Liver (tissue), 9 donors: ENCODE measurements around the gene THAP7. TPM values are rescaled to one million over a fixed set of nuclear protein-coding genes. Genes with fewer than 3 reads are reported as not detected.

Source experiments
- DNase-seq: peaks from one replicate; pipeline ENCODE4 v3.0.0-alpha.2; 2017; ENCODE audit warnings: low spot score
- H3K27ac ChIP-seq, 2 donors: one replicate each; pipeline ENCODE4 v1.7.0; 2013; ENCODE audit warnings: inconsistent platforms in 2 of 2, low read length in 2 of 2, control low read depth in 1 of 2, low read depth in 1 of 2, mild to moderate bottlenecking in 1 of 2
- H3K27me3 ChIP-seq, 4 donors: one replicate each; pipeline versions ENCODE4 v1.6.1 to v1.7.0; 2013; ENCODE audit warnings: low read length in 3 of 4, inconsistent platforms in 1 of 4, mild to moderate bottlenecking in 1 of 4, moderate library complexity in 1 of 4; ENCODE audit not compliant: control insufficient read depth in 4 of 4, insufficient read depth in 4 of 4
- H3K36me3 ChIP-seq, 4 donors: one replicate each; pipeline versions ENCODE4 v1.6.1 to v1.7.0; 2013; ENCODE audit warnings: low read length in 3 of 4, mild to moderate bottlenecking in 3 of 4, low read depth in 1 of 4, moderate library complexity in 1 of 4; ENCODE audit not compliant: control insufficient read depth in 4 of 4, insufficient read depth in 3 of 4
- H3K4me1 ChIP-seq, 4 donors: one replicate each; pipeline versions ENCODE4 v1.6.1 to v1.7.0; 2013; ENCODE audit warnings: low read length in 3 of 4, mild to moderate bottlenecking in 3 of 4, moderate library complexity in 1 of 4; ENCODE audit not compliant: control insufficient read depth in 4 of 4, insufficient read depth in 4 of 4
- H3K4me3 ChIP-seq, 3 donors: one replicate each; pipeline versions ENCODE4 v1.6.1 to v1.7.0; 2013; ENCODE audit warnings: low read length in 3 of 3, control low read depth in 1 of 3, low read depth in 1 of 3, mild to moderate bottlenecking in 1 of 3
- H3K9ac ChIP-seq, 2 donors: one replicate each; pipeline ENCODE4 v1.7.0; 2013; ENCODE audit warnings: low read length in 2 of 2, mild to moderate bottlenecking in 2 of 2, moderate library complexity in 2 of 2, control low read depth in 1 of 2, low read depth in 1 of 2
- H3K9me3 ChIP-seq, 4 donors: one replicate each; pipeline versions ENCODE4 v1.6.1 to v1.7.0; 2013; ENCODE audit warnings: low read length in 3 of 4; ENCODE audit not compliant: control insufficient read depth in 4 of 4
- EGR1 ChIP-seq, 2 donors: IDR thresholded peaks; 2 replicates each; pipeline ENCODE4 v1.6.1; 2016 to 2018; ENCODE audit warnings: antibody characterized with exemption in 2 of 2, low read depth in 2 of 2
- FOXA1 ChIP-seq: IDR thresholded peaks from 2 replicates; pipeline ENCODE4 v1.6.1; 2016; ENCODE audit warnings: antibody characterized with exemption
- FOXA2 ChIP-seq: IDR thresholded peaks from 2 replicates; pipeline ENCODE4 v1.6.1; 2016; ENCODE audit warnings: antibody characterized with exemption
- GABPA ChIP-seq, 2 donors: IDR thresholded peaks in 1 of 2; conservative IDR thresholded peaks in 1 of 2; 2 replicates each; pipeline ENCODE4 v1.6.1; 2016; ENCODE audit warnings: antibody characterized with exemption in 2 of 2, mild to moderate bottlenecking in 1 of 2, moderate library complexity in 1 of 2
- HNF4A ChIP-seq, 2 donors: conservative IDR thresholded peaks; 2 replicates each; pipeline ENCODE4 v1.6.1; 2016; ENCODE audit warnings: antibody characterized with exemption in 2 of 2, mild to moderate bottlenecking in 2 of 2
- HNF4G ChIP-seq: IDR thresholded peaks from 2 replicates; pipeline ENCODE4 v1.6.1; 2016; ENCODE audit warnings: antibody characterized with exemption
- JUND ChIP-seq, 2 donors: IDR thresholded peaks; 2 replicates each; pipeline ENCODE4 v1.6.1; 2016; ENCODE audit warnings: antibody characterized with exemption in 2 of 2
- NR2F2 ChIP-seq: IDR thresholded peaks from 2 replicates; pipeline ENCODE4 v1.6.1; 2016; ENCODE audit warnings: antibody characterized with exemption
- RXRA ChIP-seq, 2 donors: IDR thresholded peaks; 2 replicates each; pipeline ENCODE4 v1.6.1; 2017 to 2018; ENCODE audit warnings: antibody characterized with exemption in 2 of 2, mild to moderate bottlenecking in 1 of 2
- SP1 ChIP-seq: IDR thresholded peaks from 2 replicates; pipeline ENCODE4 v1.6.1; 2018; ENCODE audit warnings: antibody characterized with exemption, mild to moderate bottlenecking
- TAF1 ChIP-seq: conservative IDR thresholded peaks from 2 replicates; pipeline ENCODE4 v1.6.1; 2016; ENCODE audit warnings: antibody characterized with exemption, mild to moderate bottlenecking
- YY1 ChIP-seq: IDR thresholded peaks from 2 replicates; pipeline ENCODE4 v1.6.1; 2016; ENCODE audit warnings: antibody characterized with exemption, mild to moderate bottlenecking
- WGBS: extraction: QIAGEN DNeasy Blood & Tissue Kit; methylation state at CpG from one replicate; pipeline ENCODE4 v1.1.7; 2013; 5-methylcytosine and 5-hydroxymethylcytosine counted together
- polyA plus RNA-seq, 2 donors: library from polyadenylated mRNA; stranded (reverse) in 1 of 2; unstranded in 1 of 2; fragments of 200-250 nt in 1 of 2; fragments of >200 nt in 1 of 2; fragmentation: Nextera tagmentation in 1 of 2; extraction: Ambion mirVana in 1 of 2; gene quantifications; one replicate each; pipeline versions ENCODE4 v1.2.1 to v1.2.3, GENCODE V29; 2013 to 2015
- total RNA-seq, 2 donors: library from RNA; depleted of rRNA; stranded (reverse); fragments of >200 nt; gene quantifications; one replicate each; pipeline ENCODE4 v1.2.3, GENCODE V29; 2014
- TF ChIP-seq, protein P1 (sequence below): IDR thresholded peaks from 2 replicates; pipeline ENCODE4 v1.6.1; 2016; ENCODE audit warnings: antibody characterized with exemption
- TF ChIP-seq, protein P2 (sequence below): IDR thresholded peaks from 2 replicates; pipeline ENCODE4 v1.6.1; 2016; ENCODE audit warnings: antibody characterized with exemption, mild to moderate bottlenecking
- TF ChIP-seq, protein P3 (sequence below): IDR thresholded peaks from 2 replicates; pipeline ENCODE4 v1.6.1; 2016; ENCODE audit warnings: antibody characterized with exemption
- TF ChIP-seq, protein P4 (sequence below): IDR thresholded peaks from 2 replicates; pipeline ENCODE4 v1.6.1; 2016; ENCODE audit warnings: antibody characterized with exemption
- donor health status: healthy.
- donor health status: healthy.
- donor health status: healthy.
- donor health status: healthy.
- donor health status: healthy.

THAP7 gene
- total and polyA plus RNA-seq, 4 donors, result 10.4 to 21.9 (median 19.4) TPM

DNA sequence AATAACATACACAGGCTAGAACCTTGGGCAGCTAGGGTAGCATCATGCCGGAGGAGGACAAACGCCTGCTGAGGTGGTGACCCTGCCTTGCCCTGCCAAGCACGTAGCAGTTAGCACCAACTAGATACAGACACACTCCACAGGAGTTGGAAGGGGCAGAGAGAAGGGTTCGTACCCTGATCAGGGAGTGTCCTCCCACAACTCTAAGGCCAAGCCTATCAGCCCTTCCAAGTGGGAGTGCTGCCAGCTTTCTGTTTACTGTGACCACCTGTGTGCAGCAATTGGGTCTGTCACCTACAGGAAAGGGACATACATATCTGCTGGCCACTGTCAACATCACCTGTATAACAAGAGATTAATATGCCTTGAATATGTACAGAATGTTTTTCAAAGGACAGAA lies 1.9 kb upstream of the THAP7 start (continued):
- TF ChIP-seq, protein P1, sequence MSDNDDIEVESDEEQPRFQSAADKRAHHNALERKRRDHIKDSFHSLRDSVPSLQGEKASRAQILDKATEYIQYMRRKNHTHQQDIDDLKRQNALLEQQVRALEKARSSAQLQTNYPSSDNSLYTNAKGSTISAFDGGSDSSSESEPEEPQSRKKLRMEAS, result no peak
- TF ChIP-seq YY1, result no peak

DNA sequence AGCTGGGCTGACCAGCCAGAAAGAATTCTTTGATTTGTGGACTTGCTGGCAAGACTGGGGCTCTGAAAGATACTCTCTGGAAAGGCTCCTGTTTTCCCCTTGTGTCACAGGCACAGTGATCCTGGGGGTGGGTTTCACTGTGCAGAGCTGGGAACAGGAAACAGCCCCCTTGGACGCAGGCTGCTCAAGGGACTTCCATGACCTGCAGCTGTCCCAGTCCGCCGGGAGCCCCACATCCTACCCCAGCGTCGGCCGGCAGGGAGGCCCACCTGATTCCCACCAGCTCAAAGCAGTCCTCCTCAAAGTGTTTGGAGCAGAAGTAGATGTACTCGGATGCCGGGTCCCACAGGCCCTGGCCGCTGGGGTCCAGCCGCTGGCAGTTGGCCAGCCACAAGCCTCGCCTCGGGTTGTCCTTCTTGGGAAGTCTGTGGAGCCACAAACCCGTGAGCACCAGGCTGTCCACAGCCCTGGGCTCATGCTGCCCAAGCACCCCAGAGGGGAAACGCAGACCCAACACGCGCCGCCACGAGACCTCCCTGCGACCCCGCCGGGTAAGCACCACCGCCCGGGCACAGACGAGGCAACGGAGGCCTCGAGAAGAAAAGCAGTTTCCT lies 824 bp downstream of the THAP7 start:
- Histone ChIP-seq H3K27ac (peak overlapping the region; percentile 91 to 96), H3K27me3 (no peaks in the 10 kb centered on the region), H3K36me3 (peaks cover 0 to 32% (median 2%) of the 10 kb centered on the region in 4 donors), H3K4me3 (peak overlapping the region; percentile 75 to 89 (median 87)), H3K9ac (peak overlapping the region; percentile 94 to 97), H3K9me3 (no peaks in the 10 kb centered on the region), H3K4me1 (peaks cover 12 to 30% (median 23%) of the 10 kb centered on the region in 4 donors)
- 4% methylated on average over 26 of the region's 26 CpGs for WGBS
- DNase-seq, result no peak
- no peak for TF ChIP-seq JUND (IDR thresholded peaks at IDR 0.05)
- TF ChIP-seq HNF4A (conservative IDR thresholded peaks at IDR 0.05), result no peak
- TF ChIP-seq FOXA1, result no peak
- TF ChIP-seq, protein P2, sequence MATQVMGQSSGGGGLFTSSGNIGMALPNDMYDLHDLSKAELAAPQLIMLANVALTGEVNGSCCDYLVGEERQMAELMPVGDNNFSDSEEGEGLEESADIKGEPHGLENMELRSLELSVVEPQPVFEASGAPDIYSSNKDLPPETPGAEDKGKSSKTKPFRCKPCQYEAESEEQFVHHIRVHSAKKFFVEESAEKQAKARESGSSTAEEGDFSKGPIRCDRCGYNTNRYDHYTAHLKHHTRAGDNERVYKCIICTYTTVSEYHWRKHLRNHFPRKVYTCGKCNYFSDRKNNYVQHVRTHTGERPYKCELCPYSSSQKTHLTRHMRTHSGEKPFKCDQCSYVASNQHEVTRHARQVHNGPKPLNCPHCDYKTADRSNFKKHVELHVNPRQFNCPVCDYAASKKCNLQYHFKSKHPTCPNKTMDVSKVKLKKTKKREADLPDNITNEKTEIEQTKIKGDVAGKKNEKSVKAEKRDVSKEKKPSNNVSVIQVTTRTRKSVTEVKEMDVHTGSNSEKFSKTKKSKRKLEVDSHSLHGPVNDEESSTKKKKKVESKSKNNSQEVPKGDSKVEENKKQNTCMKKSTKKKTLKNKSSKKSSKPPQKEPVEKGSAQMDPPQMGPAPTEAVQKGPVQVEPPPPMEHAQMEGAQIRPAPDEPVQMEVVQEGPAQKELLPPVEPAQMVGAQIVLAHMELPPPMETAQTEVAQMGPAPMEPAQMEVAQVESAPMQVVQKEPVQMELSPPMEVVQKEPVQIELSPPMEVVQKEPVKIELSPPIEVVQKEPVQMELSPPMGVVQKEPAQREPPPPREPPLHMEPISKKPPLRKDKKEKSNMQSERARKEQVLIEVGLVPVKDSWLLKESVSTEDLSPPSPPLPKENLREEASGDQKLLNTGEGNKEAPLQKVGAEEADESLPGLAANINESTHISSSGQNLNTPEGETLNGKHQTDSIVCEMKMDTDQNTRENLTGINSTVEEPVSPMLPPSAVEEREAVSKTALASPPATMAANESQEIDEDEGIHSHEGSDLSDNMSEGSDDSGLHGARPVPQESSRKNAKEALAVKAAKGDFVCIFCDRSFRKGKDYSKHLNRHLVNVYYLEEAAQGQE, result no peak
- TF ChIP-seq HNF4G, result no peak
- no peak for TF ChIP-seq YY1
- TF ChIP-seq SP1, result no peak
- TF ChIP-seq, protein P1, result no peak
- TF ChIP-seq FOXA2, result no peak
- TF ChIP-seq, protein P3, sequence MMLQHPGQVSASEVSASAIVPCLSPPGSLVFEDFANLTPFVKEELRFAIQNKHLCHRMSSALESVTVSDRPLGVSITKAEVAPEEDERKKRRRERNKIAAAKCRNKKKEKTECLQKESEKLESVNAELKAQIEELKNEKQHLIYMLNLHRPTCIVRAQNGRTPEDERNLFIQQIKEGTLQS, result no peak
- TF ChIP-seq, protein P4, sequence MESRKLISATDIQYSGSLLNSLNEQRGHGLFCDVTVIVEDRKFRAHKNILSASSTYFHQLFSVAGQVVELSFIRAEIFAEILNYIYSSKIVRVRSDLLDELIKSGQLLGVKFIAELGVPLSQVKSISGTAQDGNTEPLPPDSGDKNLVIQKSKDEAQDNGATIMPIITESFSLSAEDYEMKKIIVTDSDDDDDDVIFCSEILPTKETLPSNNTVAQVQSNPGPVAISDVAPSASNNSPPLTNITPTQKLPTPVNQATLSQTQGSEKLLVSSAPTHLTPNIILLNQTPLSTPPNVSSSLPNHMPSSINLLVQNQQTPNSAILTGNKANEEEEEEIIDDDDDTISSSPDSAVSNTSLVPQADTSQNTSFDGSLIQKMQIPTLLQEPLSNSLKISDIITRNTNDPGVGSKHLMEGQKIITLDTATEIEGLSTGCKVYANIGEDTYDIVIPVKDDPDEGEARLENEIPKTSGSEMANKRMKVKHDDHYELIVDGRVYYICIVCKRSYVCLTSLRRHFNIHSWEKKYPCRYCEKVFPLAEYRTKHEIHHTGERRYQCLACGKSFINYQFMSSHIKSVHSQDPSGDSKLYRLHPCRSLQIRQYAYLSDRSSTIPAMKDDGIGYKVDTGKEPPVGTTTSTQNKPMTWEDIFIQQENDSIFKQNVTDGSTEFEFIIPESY, result no peak

DNA sequence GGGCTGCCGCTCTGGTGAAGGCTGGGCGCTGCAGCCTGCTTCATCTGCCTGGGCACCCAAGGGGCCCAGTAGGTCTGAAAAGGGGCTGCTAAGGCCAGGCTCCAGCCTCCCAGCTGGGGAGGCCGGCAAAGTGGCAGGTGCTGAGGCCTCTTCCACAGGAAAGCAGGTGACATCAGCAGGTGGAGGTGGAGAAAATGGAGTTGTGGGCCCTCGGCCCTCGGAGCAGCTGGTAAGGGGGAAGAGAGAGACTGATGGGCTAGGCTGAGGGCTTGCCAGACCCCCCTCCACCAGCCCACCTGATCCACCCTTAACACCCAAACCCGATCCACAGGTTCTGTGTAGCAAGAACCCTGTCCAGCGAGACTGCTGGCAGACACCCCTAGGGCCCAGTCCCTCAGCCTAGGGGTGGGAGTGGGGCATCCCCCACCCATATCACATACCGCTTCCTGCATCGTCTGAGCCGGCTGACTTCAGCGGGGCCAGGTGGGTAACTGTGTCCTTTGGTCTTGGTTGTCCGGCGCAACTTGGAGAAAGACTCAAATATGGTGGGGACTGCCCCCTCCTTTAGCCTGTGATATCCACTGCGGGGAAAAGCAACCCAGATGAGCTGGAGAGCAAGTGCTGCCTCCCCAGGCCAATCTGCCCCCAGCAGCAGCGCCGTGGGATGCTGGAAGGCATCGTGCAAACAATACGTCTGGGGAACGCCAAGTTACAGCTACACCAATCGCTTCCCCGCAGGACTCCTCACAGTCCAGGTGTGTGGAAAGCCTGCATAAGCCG lies 1.5 kb downstream of the THAP7 start:
- H3K27ac ChIP-seq, result peak overlapping the region in 1 of 2 donors; percentile 91
- H3K27me3 ChIP-seq, result no peaks in the 10 kb centered on the region
- no peaks in the 10 kb centered on the region for H3K9me3 ChIP-seq
- H3K36me3 ChIP-seq, result peaks cover 0 to 32% (median 2%) of the 10 kb centered on the region in 4 donors
- peak overlapping the region in 2 of 3 donors; percentile 75 to 89 for H3K4me3 ChIP-seq
- WGBS, result 58% methylated on average over 22 of the region's 22 CpGs
- DNase-seq, result no peak
- H3K9ac ChIP-seq, result peak overlapping the region; percentile 94 to 97
- peaks cover 12 to 30% (median 23%) of the 10 kb centered on the region in 4 donors for H3K4me1 ChIP-seq
- no peak for TF ChIP-seq YY1
- TF ChIP-seq FOXA2, result no peak
- no peak for TF ChIP-seq JUND (IDR thresholded peaks at IDR 0.05)
- TF ChIP-seq, protein P3, result no peak
- no peak for TF ChIP-seq RXRA (IDR thresholded peaks at IDR 0.05)
- TF ChIP-seq FOXA1, result no peak
- TF ChIP-seq TAF1, result no peak
- no peak for TF ChIP-seq NR2F2
- no peak for TF ChIP-seq EGR1 (IDR thresholded peaks at IDR 0.05; ENCODE audit: low read depth in 2 of 2)
- TF ChIP-seq GABPA (IDR thresholded peaks at IDR 0.05 in 1 of 2, conservative IDR thresholded peaks at IDR 0.05 in 1 of 2), result no peak
- TF ChIP-seq, protein P2, result no peak
- TF ChIP-seq SP1, result no peak
